ENCODE measurements around the gene PUDP. TPM values are rescaled to one million over a fixed set of nuclear protein-coding genes. Genes with fewer than 3 reads are reported as not detected.
"Not testable (repeated sequence)": the region's sequence is repeated elsewhere in the genome, so short reads cannot be mapped to it uniquely, and the experiment has no call there.

The PUDP gene
- polyA plus RNA-seq, 1 donor from 2014 or later = 13.0 TPM

- no peak overlapping the region for H3K27ac Mint-ChIP-seq
- no peaks in the 10 kb centered on the region for H3K9me3 Mint-ChIP-seq
- H3K27me3 Mint-ChIP-seq = no peaks in the 10 kb centered on the region
- H3K4me3 Mint-ChIP-seq = no peak overlapping the region
- H3K4me1 Mint-ChIP-seq = peaks cover 0 to 7% (median 0%) of the 10 kb centered on the region in 3 donors
- H3K36me3 Mint-ChIP-seq = peaks cover 4% of the 10 kb centered on the region
Observed at GRCh38 chrX:7024850-7025249, 123.1 kb downstream of the PUDP start.

- not testable (repeated sequence) for H3K4me1 Mint-ChIP-seq, H3K27ac Mint-ChIP-seq, H3K27me3 Mint-ChIP-seq, H3K4me3 Mint-ChIP-seq, H3K36me3 Mint-ChIP-seq, H3K9me3 Mint-ChIP-seq
Observed at GRCh38 chrX:7022996-7023395, 125.0 kb downstream of the PUDP start.

- no peak overlapping the region for H3K27ac Mint-ChIP-seq
- no peaks in the 10 kb centered on the region for H3K27me3 Mint-ChIP-seq
- peaks cover 0 to 10% (median 0%) of the 10 kb centered on the region in 3 donors for H3K4me1 Mint-ChIP-seq
- no peaks in the 10 kb centered on the region for H3K9me3 Mint-ChIP-seq
- no peak overlapping the region for H3K4me3 Mint-ChIP-seq
- H3K36me3 Mint-ChIP-seq = peaks cover 7% of the 10 kb centered on the region
Observed at GRCh38 chrX:7021991-7022390, 126.0 kb downstream of the PUDP start.

- H3K27me3 Mint-ChIP-seq = no peaks in the 10 kb centered on the region
- H3K4me1 Mint-ChIP-seq = peaks cover 0 to 3% (median 0%) of the 10 kb centered on the region in 3 donors
- H3K36me3 Mint-ChIP-seq = peaks cover 3% of the 10 kb centered on the region
- no peaks in the 10 kb centered on the region for H3K9me3 Mint-ChIP-seq
- no peak overlapping the region for H3K27ac Mint-ChIP-seq
- no peak overlapping the region for H3K4me3 Mint-ChIP-seq
Observed at GRCh38 chrX:7019555-7019954, 128.4 kb downstream of the PUDP start.

- H3K27ac Mint-ChIP-seq, H3K9me3 Mint-ChIP-seq, H3K27me3 Mint-ChIP-seq, H3K4me3 Mint-ChIP-seq, H3K36me3 Mint-ChIP-seq, H3K4me1 Mint-ChIP-seq: not testable (repeated sequence)
Observed at GRCh38 chrX:7012262-7012834, 135.6 kb downstream of the PUDP start.

GRCh38 chrX:7010897-7011296 is 137.1 kb downstream of the PUDP start:
- not testable (repeated sequence) for H3K4me3 Mint-ChIP-seq, H3K27ac Mint-ChIP-seq, H3K36me3 Mint-ChIP-seq, H3K4me1 Mint-ChIP-seq, H3K9me3 Mint-ChIP-seq, H3K27me3 Mint-ChIP-seq

- H3K27ac Mint-ChIP-seq, H3K4me3 Mint-ChIP-seq, H3K9me3 Mint-ChIP-seq, H3K36me3 Mint-ChIP-seq, H3K27me3 Mint-ChIP-seq, H3K4me1 Mint-ChIP-seq: not testable (repeated sequence)
Observed at GRCh38 chrX:7007328-7007727, 140.6 kb downstream of the PUDP start.

Other genes starting within 250 kb of the PUDP start
- 2.8 TPM for gene STS, start 441 bp downstream of the PUDP start, polyA plus RNA-seq